ENCODE data around the gene TOMM5.

DNA sequence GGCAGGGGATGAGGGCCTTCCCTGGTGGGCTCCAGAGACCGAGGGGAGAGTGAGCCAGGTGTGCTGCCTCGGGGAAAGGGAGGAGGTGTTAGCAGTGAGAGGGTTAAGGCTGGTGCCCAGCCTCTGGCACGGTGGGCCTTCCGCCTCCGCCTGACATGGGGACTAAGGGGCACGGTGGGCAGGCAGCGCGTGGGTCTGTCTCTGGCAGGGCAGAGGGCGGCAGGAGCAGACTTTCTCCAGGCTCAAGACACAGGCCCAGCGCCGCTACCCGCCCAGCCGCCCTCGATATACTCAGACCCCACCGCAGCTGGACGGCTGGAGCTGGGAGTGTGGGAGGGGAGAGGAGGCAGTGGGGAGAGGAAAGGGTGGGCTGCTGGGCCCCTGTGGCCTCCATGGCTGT is 43.4 kb upstream of the TOMM5 start:
- TF ChIP-seq, protein P1, sequence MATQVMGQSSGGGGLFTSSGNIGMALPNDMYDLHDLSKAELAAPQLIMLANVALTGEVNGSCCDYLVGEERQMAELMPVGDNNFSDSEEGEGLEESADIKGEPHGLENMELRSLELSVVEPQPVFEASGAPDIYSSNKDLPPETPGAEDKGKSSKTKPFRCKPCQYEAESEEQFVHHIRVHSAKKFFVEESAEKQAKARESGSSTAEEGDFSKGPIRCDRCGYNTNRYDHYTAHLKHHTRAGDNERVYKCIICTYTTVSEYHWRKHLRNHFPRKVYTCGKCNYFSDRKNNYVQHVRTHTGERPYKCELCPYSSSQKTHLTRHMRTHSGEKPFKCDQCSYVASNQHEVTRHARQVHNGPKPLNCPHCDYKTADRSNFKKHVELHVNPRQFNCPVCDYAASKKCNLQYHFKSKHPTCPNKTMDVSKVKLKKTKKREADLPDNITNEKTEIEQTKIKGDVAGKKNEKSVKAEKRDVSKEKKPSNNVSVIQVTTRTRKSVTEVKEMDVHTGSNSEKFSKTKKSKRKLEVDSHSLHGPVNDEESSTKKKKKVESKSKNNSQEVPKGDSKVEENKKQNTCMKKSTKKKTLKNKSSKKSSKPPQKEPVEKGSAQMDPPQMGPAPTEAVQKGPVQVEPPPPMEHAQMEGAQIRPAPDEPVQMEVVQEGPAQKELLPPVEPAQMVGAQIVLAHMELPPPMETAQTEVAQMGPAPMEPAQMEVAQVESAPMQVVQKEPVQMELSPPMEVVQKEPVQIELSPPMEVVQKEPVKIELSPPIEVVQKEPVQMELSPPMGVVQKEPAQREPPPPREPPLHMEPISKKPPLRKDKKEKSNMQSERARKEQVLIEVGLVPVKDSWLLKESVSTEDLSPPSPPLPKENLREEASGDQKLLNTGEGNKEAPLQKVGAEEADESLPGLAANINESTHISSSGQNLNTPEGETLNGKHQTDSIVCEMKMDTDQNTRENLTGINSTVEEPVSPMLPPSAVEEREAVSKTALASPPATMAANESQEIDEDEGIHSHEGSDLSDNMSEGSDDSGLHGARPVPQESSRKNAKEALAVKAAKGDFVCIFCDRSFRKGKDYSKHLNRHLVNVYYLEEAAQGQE (IDR thresholded peaks at IDR 0.05): no peak
- TF ChIP-seq RFX5 (IDR thresholded peaks at IDR 0.05): no peak
- no peak for TF ChIP-seq CBX8 (IDR thresholded peaks at IDR 0.05)
- TF ChIP-seq, protein P2, sequence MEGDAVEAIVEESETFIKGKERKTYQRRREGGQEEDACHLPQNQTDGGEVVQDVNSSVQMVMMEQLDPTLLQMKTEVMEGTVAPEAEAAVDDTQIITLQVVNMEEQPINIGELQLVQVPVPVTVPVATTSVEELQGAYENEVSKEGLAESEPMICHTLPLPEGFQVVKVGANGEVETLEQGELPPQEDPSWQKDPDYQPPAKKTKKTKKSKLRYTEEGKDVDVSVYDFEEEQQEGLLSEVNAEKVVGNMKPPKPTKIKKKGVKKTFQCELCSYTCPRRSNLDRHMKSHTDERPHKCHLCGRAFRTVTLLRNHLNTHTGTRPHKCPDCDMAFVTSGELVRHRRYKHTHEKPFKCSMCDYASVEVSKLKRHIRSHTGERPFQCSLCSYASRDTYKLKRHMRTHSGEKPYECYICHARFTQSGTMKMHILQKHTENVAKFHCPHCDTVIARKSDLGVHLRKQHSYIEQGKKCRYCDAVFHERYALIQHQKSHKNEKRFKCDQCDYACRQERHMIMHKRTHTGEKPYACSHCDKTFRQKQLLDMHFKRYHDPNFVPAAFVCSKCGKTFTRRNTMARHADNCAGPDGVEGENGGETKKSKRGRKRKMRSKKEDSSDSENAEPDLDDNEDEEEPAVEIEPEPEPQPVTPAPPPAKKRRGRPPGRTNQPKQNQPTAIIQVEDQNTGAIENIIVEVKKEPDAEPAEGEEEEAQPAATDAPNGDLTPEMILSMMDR (IDR thresholded peaks at IDR 0.05): no peak
- TF ChIP-seq KDM1A (IDR thresholded peaks at IDR 0.05; ENCODE audit: low read depth): no peak
- no peak for TF ChIP-seq RAD21 (conservative IDR thresholded peaks at IDR 0.05 in 1 of 2, IDR thresholded peaks at IDR 0.05 in 1 of 2)
- no peak for TF ChIP-seq JUN (IDR thresholded peaks at IDR 0.05)
- TF ChIP-seq POLR2A (IDR thresholded peaks at IDR 0.05; ENCODE audit: low read length): no peak
- no peak for TF ChIP-seq EP300 (IDR thresholded peaks at IDR 0.05)
- TF ChIP-seq SMC3 (IDR thresholded peaks at IDR 0.05): no peak
- TF ChIP-seq JUNB (IDR thresholded peaks at IDR 0.05): no peak
- no peak for TF ChIP-seq CHD4 (IDR thresholded peaks at IDR 0.05; ENCODE audit: borderline replicate concordance)
- no peak for TF ChIP-seq POLR2AphosphoS2 (conservative IDR thresholded peaks at IDR 0.05; ENCODE audit: low read length)

All from A549 (cell line).